Measurements from ENCODE around the gene COX6A2. TPM values are rescaled to one million over a fixed set of nuclear protein-coding genes. Genes with fewer than 3 reads are reported as not detected.
"Not testable (repeated sequence)": the region's sequence is repeated elsewhere in the genome, so short reads cannot be mapped to it uniquely, and the experiment has no call there.

Gene COX6A2
- total RNA-seq, 1 experiment from 2014 or later, result not detected

- H3K23ac ChIP-seq (ENCODE audit: insufficient read length, low read depth, low read length), result no peak overlapping the region
- WGBS (ENCODE audit: extremely low coverage, insufficient read length, low lambda C conversion rate), result no CpG with 5 or more reads among the region's 5 CpGs
- H2BK120ac ChIP-seq (ENCODE audit: low read depth, low read length, poor library complexity, severe bottlenecking), result no peak overlapping the region
- no peak overlapping the region for H4K5ac ChIP-seq (ENCODE audit: insufficient read length, low read depth, low read length)
- H3K9ac ChIP-seq (ENCODE audit: extremely low read depth, insufficient read length, low read length), result no peak overlapping the region
- no peak overlapping the region for H2BK5ac ChIP-seq (ENCODE audit: insufficient read length, low read length)
- H3K23me2 ChIP-seq (ENCODE audit: insufficient read length, low read depth, low read length, poor library complexity, severe bottlenecking), result no peaks in the 10 kb centered on the region
- H3K27me3 Mint-ChIP-seq (ENCODE audit: low read depth), result peaks cover 28% of the 10 kb centered on the region
- H3K27me3 ChIP-seq (ENCODE audit: insufficient read depth, low read length), result no peaks in the 10 kb centered on the region
- H2BK20ac ChIP-seq (ENCODE audit: low read depth, low read length, poor library complexity, severe bottlenecking), result no peak overlapping the region
- H3K27ac Mint-ChIP-seq, result no peak overlapping the region
- no peak overlapping the region for H2AFZ ChIP-seq (ENCODE audit: low read length)
- no peak overlapping the region for H4K8ac ChIP-seq (replicated peaks; ENCODE audit: insufficient read length, low read depth, low read length)
- H3K56ac ChIP-seq (ENCODE audit: insufficient read length, low read depth, low read length), result no peak overlapping the region
- no peaks in the 10 kb centered on the region for H4K20me1 ChIP-seq (ENCODE audit: control insufficient read depth, insufficient read depth, insufficient read length)
- H3K27ac ChIP-seq (ENCODE audit: insufficient read length, low read depth, low read length), result no peak overlapping the region
- no peak overlapping the region for H3K4me2 ChIP-seq (ENCODE audit: insufficient read depth, insufficient read length, low read length)
- no peaks in the 10 kb centered on the region for H3K79me2 ChIP-seq (ENCODE audit: insufficient read depth, low read length)
- H3K4me1 Mint-ChIP-seq, result peaks cover 6% of the 10 kb centered on the region in 2 experiments; a peak in 3 of 4 replicates
- no peak overlapping the region for H3K14ac ChIP-seq (ENCODE audit: insufficient read depth, low read length)
- no peaks in the 10 kb centered on the region for H3K79me1 ChIP-seq (ENCODE audit: insufficient read depth, low read depth, low read length, poor library complexity, severe bottlenecking)
- H3T11ph ChIP-seq (ENCODE audit: low read length), result no peak overlapping the region
- H3K4me3 Mint-ChIP-seq, result no peak overlapping the region
- H2BK15ac ChIP-seq (ENCODE audit: low read depth, low read length), result no peak overlapping the region
- H3K9me3 ChIP-seq (ENCODE audit: control insufficient read depth, low read depth, low read length), result no peaks in the 10 kb centered on the region
- no peaks in the 10 kb centered on the region for H3K4me1 ChIP-seq (ENCODE audit: insufficient read depth, low read length)
- H2BK12ac ChIP-seq (ENCODE audit: insufficient read length, low read depth, low read length), result no peak overlapping the region
- H3K9me3 Mint-ChIP-seq, result peaks cover 0 to 4% of the 10 kb centered on the region in 2 experiments; a peak in 2 of 5 replicates
- TF ChIP-seq, protein P1, sequence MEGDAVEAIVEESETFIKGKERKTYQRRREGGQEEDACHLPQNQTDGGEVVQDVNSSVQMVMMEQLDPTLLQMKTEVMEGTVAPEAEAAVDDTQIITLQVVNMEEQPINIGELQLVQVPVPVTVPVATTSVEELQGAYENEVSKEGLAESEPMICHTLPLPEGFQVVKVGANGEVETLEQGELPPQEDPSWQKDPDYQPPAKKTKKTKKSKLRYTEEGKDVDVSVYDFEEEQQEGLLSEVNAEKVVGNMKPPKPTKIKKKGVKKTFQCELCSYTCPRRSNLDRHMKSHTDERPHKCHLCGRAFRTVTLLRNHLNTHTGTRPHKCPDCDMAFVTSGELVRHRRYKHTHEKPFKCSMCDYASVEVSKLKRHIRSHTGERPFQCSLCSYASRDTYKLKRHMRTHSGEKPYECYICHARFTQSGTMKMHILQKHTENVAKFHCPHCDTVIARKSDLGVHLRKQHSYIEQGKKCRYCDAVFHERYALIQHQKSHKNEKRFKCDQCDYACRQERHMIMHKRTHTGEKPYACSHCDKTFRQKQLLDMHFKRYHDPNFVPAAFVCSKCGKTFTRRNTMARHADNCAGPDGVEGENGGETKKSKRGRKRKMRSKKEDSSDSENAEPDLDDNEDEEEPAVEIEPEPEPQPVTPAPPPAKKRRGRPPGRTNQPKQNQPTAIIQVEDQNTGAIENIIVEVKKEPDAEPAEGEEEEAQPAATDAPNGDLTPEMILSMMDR (conservative IDR thresholded peaks at IDR 0.05), result no peak
- H2AK5ac ChIP-seq (ENCODE audit: insufficient read length, low read length), result no peak overlapping the region
- H3K36me3 Mint-ChIP-seq (ENCODE audit: insufficient read depth in 1 of 3, low read depth in 3 of 3), result no peaks in the 10 kb centered on the region
- no peak overlapping the region for H3K4ac ChIP-seq (ENCODE audit: low read depth, low read length)
- no peak overlapping the region for H3K18ac ChIP-seq (ENCODE audit: insufficient read length, low read depth, low read length)
- DNase-seq, result no peak
- H4K91ac ChIP-seq (ENCODE audit: insufficient read length, low read depth, low read length), result no peak overlapping the region
Observed at GRCh38 chr16:31417916-31418315, 10.2 kb downstream of the COX6A2 start.

DNA sequence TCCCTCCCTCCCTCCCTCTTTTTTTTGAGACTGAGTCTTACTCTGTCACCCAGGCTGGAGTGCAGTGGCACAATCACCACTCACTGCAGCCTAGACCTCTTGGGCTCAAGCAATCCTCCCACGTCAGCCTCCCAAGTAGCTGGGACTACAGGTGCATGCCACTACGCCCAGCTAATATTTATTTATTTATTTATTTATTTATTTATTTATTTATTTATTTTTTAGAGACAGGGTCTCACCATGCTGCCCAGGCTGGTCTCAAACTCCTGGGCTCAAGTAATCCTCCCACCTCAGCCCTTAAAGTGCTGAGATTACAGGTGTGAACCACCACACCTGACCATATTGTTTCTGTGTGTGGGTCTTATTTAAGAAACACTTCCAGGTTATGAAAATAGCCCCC is 11.1 kb downstream of the COX6A2 start:
- H3K9ac ChIP-seq (ENCODE audit: extremely low read depth, insufficient read length, low read length); H2BK15ac ChIP-seq (ENCODE audit: low read depth, low read length); H3K4me3 Mint-ChIP-seq; H3T11ph ChIP-seq (ENCODE audit: low read length); H2AK5ac ChIP-seq (ENCODE audit: insufficient read length, low read length); H2AFZ ChIP-seq (ENCODE audit: low read length); H3K27me3 ChIP-seq (ENCODE audit: insufficient read depth, low read length); H3K23me2 ChIP-seq (ENCODE audit: insufficient read length, low read depth, low read length, poor library complexity, severe bottlenecking); H4K5ac ChIP-seq (ENCODE audit: insufficient read length, low read depth, low read length); H2BK20ac ChIP-seq (ENCODE audit: low read depth, low read length, poor library complexity, severe bottlenecking); H2BK12ac ChIP-seq (ENCODE audit: insufficient read length, low read depth, low read length); H4K8ac ChIP-seq (replicated peaks; ENCODE audit: insufficient read length, low read depth, low read length); H3K36me3 Mint-ChIP-seq (ENCODE audit: insufficient read depth in 1 of 3, low read depth in 3 of 3); H3K56ac ChIP-seq (ENCODE audit: insufficient read length, low read depth, low read length); H3K27ac ChIP-seq (ENCODE audit: insufficient read length, low read depth, low read length); H3K23ac ChIP-seq (ENCODE audit: insufficient read length, low read depth, low read length); H3K18ac ChIP-seq (ENCODE audit: insufficient read length, low read depth, low read length); DNase-seq; H3K4me2 ChIP-seq (ENCODE audit: insufficient read depth, insufficient read length, low read length); H3K79me1 ChIP-seq (ENCODE audit: insufficient read depth, low read depth, low read length, poor library complexity, severe bottlenecking); H3K9me3 Mint-ChIP-seq; H3K4me1 Mint-ChIP-seq; H3K27ac Mint-ChIP-seq; H3K79me2 ChIP-seq (ENCODE audit: insufficient read depth, low read length); H2BK5ac ChIP-seq (ENCODE audit: insufficient read length, low read length); H3K14ac ChIP-seq (ENCODE audit: insufficient read depth, low read length); H3K4me1 ChIP-seq (ENCODE audit: insufficient read depth, low read length); H3K9me3 ChIP-seq (ENCODE audit: control insufficient read depth, low read depth, low read length); H3K4ac ChIP-seq (ENCODE audit: low read depth, low read length); H4K91ac ChIP-seq (ENCODE audit: insufficient read length, low read depth, low read length); H2BK120ac ChIP-seq (ENCODE audit: low read depth, low read length, poor library complexity, severe bottlenecking); H4K20me1 ChIP-seq (ENCODE audit: control insufficient read depth, insufficient read depth, insufficient read length): not testable (repeated sequence)
- no CpG with 5 or more reads among the region's 2 CpGs for WGBS (ENCODE audit: extremely low coverage, insufficient read length, low lambda C conversion rate)
- peaks cover 29% of the 10 kb centered on the region for H3K27me3 Mint-ChIP-seq (ENCODE audit: low read depth)

Measured in H9 (cell line).